Ecto neural progenitor cell (in vitro differentiated cells): Measurements from ENCODE around the gene NRG4.
"Not testable (repeated sequence)": the region's sequence is repeated elsewhere in the genome, so short reads cannot be mapped to it uniquely, and the experiment has no call there.

ENCODE experiments used
- DNase-seq: peaks from one replicate; pipeline ENCODE4 v3.0.0-alpha.2; 2018; ENCODE audit warnings: low spot score

The NRG4 gene, protein sequence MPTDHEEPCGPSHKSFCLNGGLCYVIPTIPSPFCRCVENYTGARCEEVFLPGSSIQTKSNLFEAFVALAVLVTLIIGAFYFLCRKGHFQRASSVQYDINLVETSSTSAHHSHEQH

GRCh38 chr15:76011627-76012551, at the start of gene NRG4:
Gene NRG4, minus strand, starts transcription at chr15:76012424. Its CDS starts 1,194 bp downstream, at chr15:76011230.
- DNase-seq = no peak

- DNase-seq = no peak
Measured at GRCh38 chr15:76061700-76062099, 49.5 kb upstream of the NRG4 start.

DNA sequence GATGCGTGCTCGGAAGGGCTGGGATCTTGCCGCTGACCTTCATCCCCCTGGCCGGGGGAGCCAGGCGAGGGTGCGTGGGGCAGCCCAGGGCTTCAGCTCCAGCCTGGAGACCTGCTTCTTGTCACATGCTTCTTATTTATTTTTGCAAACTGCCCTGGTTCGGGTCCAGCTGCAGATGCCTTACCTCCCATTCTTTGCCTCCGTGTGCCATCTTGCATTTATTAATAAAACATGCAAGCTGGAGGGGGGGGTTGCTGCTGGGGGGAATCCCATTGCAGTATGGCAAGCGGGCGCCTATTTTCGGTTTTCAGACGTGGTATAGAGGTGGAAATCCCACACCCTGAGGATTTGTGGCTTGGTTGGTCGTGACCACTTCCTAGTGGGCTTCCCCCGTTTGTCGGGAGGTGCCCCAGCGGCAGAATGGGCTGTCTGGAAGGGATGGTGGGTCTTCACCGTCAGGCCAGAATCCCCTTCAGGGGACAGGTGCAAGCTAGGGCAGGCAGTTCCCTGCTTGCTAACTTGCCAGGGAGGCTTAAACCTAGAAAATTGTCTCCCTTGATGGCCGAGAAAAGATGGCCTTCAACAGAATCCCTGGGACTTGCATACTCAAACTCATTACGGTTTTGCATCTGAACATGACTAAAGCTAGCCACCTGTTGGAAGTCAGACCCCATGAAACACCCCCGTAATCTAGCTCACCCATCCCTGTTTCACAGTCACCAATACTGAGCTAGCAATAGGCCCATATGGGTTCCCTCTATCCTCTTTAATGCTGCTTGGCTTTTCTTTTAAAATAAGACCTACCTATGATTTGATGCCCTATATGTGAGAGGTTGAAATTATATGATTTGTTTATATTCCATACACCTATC, 48.1 kb upstream of the NRG4 start:
- peak; percentile 48 for DNase-seq

DNA sequence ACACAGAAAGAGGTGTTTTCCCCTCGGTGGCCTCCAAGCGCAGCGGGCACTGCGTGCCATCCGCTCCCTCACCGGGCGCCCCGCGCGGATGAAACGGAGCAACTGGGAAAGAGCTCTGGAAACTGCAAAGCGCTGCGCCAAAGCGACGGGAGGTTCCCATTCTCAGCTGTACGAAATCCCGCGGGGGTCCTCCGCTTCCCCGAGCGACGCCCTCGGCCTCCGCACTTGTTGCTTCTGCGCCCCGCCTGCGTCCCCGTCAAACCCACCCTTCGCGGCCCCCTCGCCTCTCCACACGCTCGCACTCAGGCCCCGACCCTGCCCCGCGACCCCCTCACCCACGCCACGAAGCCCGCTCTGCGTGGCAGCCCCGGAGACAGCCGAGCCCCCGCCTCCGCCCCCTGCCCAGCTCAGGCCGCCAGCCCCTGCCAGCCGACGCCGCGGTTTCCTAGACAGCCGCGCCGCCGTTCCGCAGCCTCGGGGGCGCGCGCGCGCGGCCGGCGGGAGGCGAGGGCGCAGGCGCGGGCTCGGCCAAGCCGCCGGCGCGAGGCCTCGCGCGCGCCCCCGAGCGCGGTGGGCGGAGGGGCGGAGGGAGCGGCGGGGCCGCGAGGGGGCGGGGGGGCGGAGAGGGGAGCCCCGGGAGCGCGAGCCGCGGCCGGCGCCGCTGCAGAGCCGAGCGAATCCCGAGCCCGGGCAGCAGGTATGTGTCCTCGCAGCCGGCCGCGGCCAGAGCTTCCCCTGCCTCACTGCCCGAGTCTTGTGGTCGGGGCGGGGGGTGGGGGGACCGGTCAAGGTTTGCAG, 47.3 kb upstream of the NRG4 start, which contains the start of gene TMEM266:
TSS of gene TMEM266 (plus strand) at position 666 of the 798 bp plus-strand sequence. CDS start 74,279 bp downstream, outside the sequence.
- peak; percentile 84 for DNase-seq

GRCh38 chr15:76058714-76059319, 46.6 kb upstream of the NRG4 start:
- peak; percentile 54 for DNase-seq

DNA sequence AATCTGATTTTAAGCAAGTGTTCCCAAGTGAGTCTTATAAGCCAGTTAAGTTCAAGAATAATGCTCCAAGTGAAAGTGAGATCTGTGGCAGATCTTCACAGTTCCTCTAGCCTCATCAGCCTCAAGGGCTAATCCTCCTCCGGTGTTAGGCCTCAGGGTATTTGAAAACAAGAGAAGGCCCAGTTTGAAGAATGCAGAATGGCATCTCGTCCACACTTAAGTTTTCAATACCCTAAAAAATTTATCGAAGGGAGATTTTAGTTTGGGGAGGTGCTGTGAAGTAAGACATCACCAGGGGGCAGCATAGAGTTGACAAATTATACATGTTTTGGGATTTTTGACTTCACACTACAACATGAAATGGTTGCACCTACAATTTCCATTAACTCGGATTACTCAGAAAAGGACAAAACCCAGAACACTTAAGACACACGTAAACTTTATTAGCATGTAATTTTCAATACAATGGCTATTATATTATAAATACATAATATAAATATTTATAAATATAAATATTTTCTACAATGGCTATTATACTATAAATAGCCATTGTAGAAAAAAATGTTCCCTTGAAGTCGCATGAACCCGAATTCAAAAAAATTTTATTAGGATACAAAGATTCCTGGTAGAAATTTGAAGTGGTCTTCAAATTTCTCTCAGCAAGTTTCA, 45.2 kb upstream of the NRG4 start:
- no peak for DNase-seq

DNA sequence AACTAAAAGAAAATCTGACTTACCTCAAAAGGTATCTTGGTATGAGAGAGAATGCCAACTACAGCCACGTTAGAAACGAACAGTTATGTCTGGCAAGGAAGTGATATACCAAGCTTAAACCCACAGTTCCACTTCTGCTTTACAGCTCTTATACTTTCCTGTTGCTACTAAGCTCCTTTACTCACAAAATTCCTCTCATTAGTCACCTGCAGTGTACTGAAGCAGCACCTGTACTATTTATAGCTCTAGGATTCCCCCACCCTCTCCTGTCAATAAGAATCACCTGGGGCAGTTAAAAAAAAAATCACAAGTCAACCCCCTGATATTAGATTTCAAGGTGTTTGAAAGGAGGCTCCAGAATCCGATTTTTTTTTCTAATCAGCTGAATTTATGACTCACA, 44.7 kb upstream of the NRG4 start:
- no peak for DNase-seq

DNA sequence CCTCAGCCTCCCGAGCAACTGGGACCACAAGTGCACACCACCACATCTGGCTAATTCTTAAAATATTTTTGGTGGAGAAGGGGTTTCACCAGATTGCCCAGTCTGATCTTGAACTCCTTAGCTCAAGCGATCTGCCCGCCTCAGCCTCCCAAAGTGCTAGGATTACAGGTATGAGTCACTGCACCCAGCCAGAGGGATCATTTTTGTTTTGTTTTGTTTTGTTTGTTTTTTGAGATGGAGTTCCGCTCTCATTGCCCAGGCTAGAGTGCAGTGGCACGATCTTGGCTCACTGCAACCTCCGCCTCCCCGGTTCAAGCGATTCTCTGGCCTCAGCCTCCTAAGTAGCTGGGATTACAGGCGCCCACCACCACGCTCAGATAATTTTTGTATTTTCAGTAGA, 42.0 kb upstream of the NRG4 start:
- not testable (repeated sequence) for DNase-seq

DNA sequence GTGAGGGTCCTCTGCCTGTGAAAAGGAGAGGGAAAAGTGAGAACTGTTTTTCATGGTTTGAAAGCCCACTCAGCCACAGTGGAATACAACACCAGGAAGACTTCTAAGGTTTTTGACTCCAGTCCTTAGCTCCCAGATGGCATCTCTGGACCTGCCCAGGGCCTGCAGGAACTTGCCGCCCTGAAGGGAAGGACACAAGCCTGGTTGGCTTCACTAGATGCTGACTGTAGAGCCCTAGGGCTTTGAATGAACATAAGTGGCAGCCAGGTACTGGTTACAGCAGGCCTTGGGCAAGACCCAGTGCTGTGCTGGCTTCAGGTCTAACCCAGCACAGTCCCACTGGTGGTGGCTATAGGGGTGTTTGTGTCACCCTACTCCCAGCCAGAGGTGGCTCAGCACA, 26.3 kb upstream of the NRG4 start:
- no peak for DNase-seq

DNA sequence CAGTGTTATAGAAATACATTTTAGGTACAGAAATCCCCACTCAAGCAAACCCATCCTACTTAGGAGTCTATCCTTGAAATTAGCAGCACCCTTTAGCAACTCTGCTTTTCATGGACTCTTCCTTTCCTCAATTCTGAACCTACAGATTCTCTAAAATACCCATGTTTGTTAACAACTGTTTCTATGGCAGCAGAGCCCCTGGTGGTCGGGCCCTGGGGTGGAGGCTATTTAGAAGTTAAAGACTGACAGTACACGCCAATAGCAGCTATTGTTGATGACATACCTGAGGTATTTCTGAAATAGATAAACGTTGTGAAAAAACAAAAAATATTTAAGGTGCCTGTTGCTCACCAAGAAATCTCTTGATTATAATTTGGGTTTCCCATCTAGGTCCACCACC, 23.4 kb upstream of the NRG4 start:
- no peak for DNase-seq

DNA sequence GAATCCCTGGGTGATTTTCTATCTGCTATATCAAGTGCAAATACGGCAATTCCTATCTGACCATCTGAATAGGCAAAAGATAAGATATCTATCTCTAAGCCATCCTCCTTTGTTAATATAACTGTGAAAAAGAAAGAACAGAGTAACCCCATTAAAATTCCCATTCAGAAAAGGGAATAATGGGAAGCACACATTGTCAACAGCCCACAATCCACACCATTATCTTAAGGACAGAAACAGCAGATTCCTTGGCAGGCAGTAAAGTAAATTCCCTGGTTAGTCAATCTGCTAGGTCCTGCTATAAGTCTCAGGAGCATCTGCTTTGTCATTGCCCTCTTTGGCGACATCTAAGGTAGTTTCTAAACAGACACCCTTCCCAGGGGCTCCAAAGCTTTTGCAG, 21.9 kb upstream of the NRG4 start:
- no peak for DNase-seq

GRCh38 chr15:76033438-76033837, 21.2 kb upstream of the NRG4 start:
- no peak for DNase-seq

DNA sequence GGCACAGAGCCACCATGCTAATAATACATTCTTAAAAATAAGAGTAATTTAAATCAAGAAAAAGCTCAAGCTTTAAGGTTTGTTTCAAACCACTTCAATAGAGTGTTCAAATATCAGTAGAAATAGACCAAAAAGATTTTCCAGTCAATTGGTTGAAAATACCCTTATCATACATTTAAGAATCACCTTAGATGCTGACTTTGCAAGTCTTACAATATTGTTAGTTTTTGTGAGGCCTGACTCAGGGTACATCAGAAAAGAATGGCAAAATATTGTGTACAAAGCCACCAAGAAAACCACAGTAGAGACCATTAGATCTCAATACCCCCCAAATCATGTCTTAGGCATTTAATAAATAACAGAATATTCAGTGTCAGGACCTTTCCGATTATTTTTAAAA, 19.8 kb upstream of the NRG4 start:
- no peak for DNase-seq

DNA sequence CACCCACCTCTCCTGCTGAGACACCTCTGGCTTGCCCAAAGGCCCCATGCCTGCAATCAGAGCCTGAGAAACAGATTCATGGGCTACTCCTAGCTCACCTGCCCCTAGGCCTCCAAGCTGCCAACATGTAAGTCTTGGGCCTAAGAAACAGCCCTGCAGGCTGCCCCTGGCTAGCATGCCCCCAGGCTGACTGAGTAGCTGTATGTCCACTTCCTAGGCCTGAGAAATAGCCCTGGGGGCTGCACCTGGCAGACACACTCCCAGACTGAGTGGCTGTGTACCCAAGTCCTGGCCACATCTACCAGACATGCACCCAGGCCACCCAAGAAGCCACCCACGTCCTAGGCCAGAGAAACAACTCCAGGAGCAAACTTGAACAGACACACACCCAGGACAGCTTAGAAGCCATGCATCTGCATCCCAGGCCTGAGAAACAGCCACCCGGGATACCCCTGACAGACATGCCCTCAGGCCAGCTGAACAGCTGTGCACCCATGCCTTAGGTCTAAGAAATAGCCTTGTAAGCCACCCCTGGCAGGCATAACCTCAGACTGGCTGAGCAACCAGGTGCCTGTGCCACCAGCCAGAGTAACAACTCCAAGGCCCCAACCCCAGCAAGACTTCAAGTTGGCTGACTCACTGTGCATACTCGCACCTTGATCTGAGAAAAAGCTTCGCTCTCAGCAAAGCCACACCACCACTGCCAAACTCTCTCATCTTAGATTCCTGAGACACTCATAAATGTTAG, 12.0 kb upstream of the NRG4 start:
- no peak for DNase-seq

DNA sequence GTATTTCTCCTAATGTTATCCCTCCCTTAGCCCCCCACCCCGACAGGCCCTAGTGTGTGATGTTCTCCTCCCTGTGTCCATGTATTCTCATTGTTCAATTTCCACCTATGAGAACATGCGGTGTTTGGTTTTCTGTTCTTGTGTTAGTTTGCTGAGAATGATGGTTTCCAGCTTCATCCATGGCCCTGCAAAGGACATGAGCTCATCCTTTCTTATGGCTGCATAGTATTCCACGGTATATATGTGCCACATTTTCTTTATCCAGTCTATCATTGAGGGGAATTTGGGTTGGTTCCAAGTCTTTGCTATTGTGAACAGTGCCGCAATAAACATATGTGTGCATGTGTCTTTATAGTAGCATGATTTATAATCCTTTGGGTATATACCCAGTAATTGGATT, 1.2 kb upstream of the NRG4 start:
- DNase-seq = not testable (repeated sequence)

- no peak for DNase-seq
Measured at GRCh38 chr15:76010613-76011012, 1.6 kb downstream of the NRG4 start.

DNA sequence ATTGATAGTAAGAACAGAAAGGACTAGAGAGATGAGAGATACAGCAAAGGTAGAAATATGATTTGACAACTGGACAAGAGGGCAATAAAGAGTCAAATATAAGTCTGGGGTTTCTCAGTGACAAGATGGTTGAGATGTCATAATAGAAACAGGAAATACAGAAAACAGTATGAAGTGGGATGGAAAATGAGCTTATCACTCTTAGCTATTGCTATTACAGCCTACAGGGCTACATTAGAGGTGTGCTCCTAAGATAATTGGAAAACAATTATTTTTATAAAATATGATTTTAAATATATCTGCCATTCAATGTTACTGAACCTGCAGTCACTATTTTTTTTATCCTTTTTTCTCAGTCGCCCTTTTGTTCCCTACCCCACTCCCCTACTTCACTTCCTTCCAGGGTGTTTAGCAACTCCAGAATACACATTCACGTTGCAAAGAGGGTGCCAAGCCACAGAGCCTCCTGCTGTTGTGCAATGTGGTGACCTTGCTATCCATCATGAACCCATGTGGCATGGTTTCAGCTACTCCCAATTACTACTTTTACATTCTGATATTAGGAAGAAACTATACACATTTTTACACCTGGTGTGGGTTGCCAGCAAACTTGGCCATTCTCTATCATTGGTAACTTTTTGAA, 6.0 kb downstream of the NRG4 start:
- DNase-seq = no peak

- no peak for DNase-seq
Measured at GRCh38 chr15:76003364-76003763, 8.9 kb downstream of the NRG4 start.

DNA sequence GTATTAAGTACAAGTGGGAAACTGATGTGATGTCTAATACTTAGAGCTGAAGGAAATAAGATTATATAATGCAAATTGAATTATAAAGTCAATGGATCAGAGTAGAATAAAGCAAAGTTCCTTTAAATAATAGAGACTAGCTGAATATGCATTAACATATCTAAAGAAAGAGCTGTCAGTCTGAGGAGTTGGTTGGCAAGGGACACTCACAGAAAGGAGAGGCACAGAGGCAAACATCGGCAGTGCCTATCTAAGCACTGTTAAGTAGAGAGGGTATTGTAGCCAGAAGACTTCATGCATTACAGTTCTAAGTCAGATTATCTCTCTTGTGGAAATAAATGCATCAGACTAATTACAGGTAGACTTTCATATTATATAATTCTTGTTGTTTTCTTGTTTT, 16.6 kb downstream of the NRG4 start:
- no peak for DNase-seq
